ENCODE results near the gene TSHR.

The TSHR gene

GRCh38 chr14:81161749-81162148 is 206.3 kb downstream of the TSHR start:
- Histone ChIP-seq H3K27ac (peak overlapping the region in 1 of 11 experiments; percentile 11; a peak in 2 of 22 replicates), H3K4me1 (peaks cover 0 to 43% (median 9%) of the 10 kb centered on the region in 10 experiments; a peak in 13 of 20 replicates), H3K27me3 (no peaks in the 10 kb centered on the region), H3K9me3 (replicated peaks in 1 of 11) (peaks cover 0 to 6% (median 4%) of the 10 kb centered on the region in 11 experiments; a peak in 6 of 22 replicates), H3K4me2 (no peak overlapping the region), H3K36me3 (no peaks in the 10 kb centered on the region), H3K4me3 (no peak overlapping the region), H3K9ac (no peak overlapping the region), H4K20me1 (no peaks in the 10 kb centered on the region)
- no peak for TF ChIP-seq Cebpa-rat (IDR thresholded peaks at IDR 0.05)

- peaks cover 0 to 31% (median 9%) of the 10 kb centered on the region in 10 experiments; a peak in 13 of 20 replicates for H3K4me1 ChIP-seq
- no peaks in the 10 kb centered on the region for H3K36me3 ChIP-seq
- H3K27ac ChIP-seq: peak overlapping the region in 8 of 11 experiments; percentile 6 to 62 (median 41); a peak in 13 of 22 replicates
Observed at GRCh38 chr14:81162941-81163340, 207.5 kb downstream of the TSHR start.

DNA sequence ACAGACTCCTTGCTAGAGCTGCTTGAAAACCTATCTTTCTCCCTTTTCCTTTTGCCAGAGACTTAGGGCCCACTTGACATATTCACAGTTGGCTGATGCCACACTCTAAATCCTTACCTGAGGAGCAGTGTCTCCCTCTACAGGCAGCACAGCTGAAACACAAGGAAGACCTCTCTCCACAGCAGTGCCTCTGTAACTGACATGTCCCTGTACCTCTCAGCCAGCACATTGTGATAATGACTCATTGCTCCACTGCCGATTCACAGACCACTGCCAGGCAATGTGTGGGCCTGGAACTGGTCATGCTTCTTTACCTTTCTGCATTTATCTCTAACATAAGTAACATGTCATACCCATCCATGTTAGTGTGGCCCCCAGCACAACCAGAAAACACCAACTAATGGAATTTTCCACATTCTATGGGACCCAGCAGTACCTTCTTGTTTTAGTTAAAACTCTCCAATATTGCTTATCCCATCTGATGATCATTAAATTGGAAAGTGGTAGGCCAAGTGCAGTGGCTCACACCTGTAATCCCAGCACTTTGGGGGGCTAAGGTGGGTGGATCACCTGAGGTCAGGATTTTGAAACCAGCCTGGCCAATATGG is 208.8 kb downstream of the TSHR start:
- H3K4me2 ChIP-seq: peak overlapping the region in 3 of 11 experiments; percentile 27 to 58 (median 32); a peak in 3 of 22 replicates
- TF ChIP-seq Cebpa-rat (IDR thresholded peaks at IDR 0.05): no peak
- H3K9ac ChIP-seq: no peak overlapping the region
- no peaks in the 10 kb centered on the region for H3K36me3 ChIP-seq
- no peaks in the 10 kb centered on the region for H3K27me3 ChIP-seq
- peaks cover 0 to 5% (median 4%) of the 10 kb centered on the region in 11 experiments; a peak in 6 of 22 replicates for H3K9me3 ChIP-seq (replicated peaks in 1 of 11)
- no peak overlapping the region for H3K4me3 ChIP-seq
- no peaks in the 10 kb centered on the region for H4K20me1 ChIP-seq
- H3K27ac ChIP-seq: peak overlapping the region in 1 of 11 experiments; percentile 54; a peak in 1 of 22 replicates
- H3K4me1 ChIP-seq: peaks cover under 1 to 38% (median 12%) of the 10 kb centered on the region in 10 experiments; a peak in 18 of 20 replicates

More at GRCh38 chr14:81162941-81163340, 207.5 kb downstream of the TSHR start:
- H3K9ac ChIP-seq: no peak overlapping the region
- no peak for TF ChIP-seq Cebpa-rat (IDR thresholded peaks at IDR 0.05)
- H3K4me3 ChIP-seq: no peak overlapping the region
- H3K9me3 ChIP-seq (replicated peaks in 1 of 11): peaks cover 0 to 6% (median 4%) of the 10 kb centered on the region in 11 experiments; a peak in 6 of 22 replicates
- H4K20me1 ChIP-seq: no peaks in the 10 kb centered on the region
- no peaks in the 10 kb centered on the region for H3K27me3 ChIP-seq
- peak overlapping the region in 7 of 11 experiments; percentile 11 to 62 (median 52); a peak in 14 of 22 replicates for H3K4me2 ChIP-seq

DNA sequence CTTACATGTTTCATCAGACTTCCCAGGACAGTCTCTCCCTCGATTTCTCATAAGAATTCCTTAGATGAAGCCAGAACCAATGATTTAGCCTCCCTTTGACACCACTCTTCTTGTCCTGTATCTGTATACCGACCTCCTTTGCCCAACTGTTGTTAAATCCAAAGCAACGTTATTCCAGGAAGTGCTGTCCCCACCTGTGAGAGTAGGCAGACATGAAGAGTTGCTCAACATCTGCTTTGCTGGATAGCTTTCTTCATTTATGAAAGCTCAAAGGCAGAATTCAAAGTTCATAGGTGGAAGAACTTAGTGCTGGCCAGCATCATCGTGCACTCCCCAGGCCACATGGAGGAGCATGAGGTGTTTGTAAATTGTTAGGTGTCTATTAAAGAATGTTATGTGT is 209.8 kb downstream of the TSHR start:
- H3K9ac ChIP-seq: no peak overlapping the region
- no peaks in the 10 kb centered on the region for H3K9me3 ChIP-seq (replicated peaks in 1 of 11)
- H3K36me3 ChIP-seq: no peaks in the 10 kb centered on the region
- H4K20me1 ChIP-seq: no peaks in the 10 kb centered on the region
- no peak overlapping the region for H3K4me2 ChIP-seq
- H3K4me1 ChIP-seq: peaks cover 9 to 40% (median 20%) of the 10 kb centered on the region in 10 experiments
- TF ChIP-seq Cebpa-rat (IDR thresholded peaks at IDR 0.05): no peak
- H3K27ac ChIP-seq: no peak overlapping the region
- H3K4me3 ChIP-seq: no peak overlapping the region
- no peaks in the 10 kb centered on the region for H3K27me3 ChIP-seq

DNA sequence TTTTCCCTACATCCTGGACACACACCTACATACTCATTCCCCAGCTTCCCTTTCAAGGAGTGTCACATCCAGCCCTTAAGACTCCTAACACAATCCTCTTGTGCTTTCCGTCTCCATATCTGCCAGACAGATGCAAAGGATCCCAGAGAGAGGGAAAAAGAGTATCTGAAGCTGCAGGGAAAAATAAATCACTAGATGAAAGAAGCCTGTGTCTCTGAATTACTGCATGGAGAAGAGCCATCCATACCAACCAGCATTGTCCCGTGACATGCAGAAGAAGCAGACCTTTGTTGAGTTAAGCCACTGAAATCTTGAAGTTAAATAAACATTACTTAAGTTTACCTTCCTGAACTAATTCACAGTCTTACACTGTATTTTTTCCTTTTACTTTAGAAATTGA is 210.7 kb downstream of the TSHR start:
- Histone ChIP-seq H4K20me1 (no peaks in the 10 kb centered on the region), H3K4me1 (peaks cover 13 to 45% (median 24%) of the 10 kb centered on the region in 10 experiments), H3K4me2 (no peak overlapping the region), H3K9ac (no peak overlapping the region), H3K9me3 (replicated peaks in 1 of 11) (no peaks in the 10 kb centered on the region), H3K27ac (no peak overlapping the region), H3K36me3 (no peaks in the 10 kb centered on the region), H3K27me3 (no peaks in the 10 kb centered on the region), H3K4me3 (no peak overlapping the region)
- no peak for TF ChIP-seq Cebpa-rat (IDR thresholded peaks at IDR 0.05)

- Histone ChIP-seq H4K20me1 (no peaks in the 10 kb centered on the region), H3K4me2 (peak overlapping the region; percentile 76 to 97 (median 96)), H3K36me3 (peaks cover 0 to 3% (median 0%) of the 10 kb centered on the region in 11 experiments; a peak in 2 of 22 replicates), H3K27me3 (no peaks in the 10 kb centered on the region), H3K27ac (peak overlapping the region in 10 of 11 experiments; percentile 37 to 93 (median 88); a peak in 12 of 22 replicates), H3K9ac (peak overlapping the region; percentile 73 to 89 (median 82); a peak in 16 of 22 replicates), H3K4me1 (peaks cover 13 to 46% (median 29%) of the 10 kb centered on the region in 10 experiments), H3K9me3 (replicated peaks in 1 of 11) (no peaks in the 10 kb centered on the region), H3K4me3 (peak overlapping the region in 8 of 10 experiments; percentile 56 to 77 (median 68); a peak in 14 of 20 replicates)
- TF ChIP-seq Cebpa-rat (IDR thresholded peaks at IDR 0.05): no peak
Observed at GRCh38 chr14:81169267-81169666, 213.8 kb downstream of the TSHR start.

DNA sequence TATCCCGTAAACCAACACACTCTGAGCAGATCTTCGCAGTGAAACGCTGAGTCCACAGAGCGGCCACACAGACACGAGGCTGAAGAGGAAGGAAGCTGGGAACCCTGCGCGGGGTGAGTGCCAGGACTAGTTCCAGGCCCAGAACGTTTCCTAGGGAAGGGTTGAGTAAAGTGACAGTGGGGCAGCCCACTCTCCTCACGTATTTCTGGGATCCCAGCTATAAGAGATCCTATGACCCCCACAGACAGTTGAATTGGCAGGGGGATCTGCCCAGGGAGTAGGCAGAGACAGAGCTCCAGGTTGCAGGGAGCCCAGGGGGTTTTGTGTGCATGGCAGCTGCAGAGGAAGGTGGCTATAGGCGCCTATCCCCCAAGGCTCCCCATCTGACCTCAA is 214.3 kb downstream of the TSHR start:
- H3K4me1 ChIP-seq: peaks cover 13 to 42% (median 29%) of the 10 kb centered on the region in 10 experiments
- H3K9me3 ChIP-seq (replicated peaks in 1 of 11): no peaks in the 10 kb centered on the region
- peak overlapping the region; percentile 73 to 89 (median 82) for H3K9ac ChIP-seq
- H3K27me3 ChIP-seq: no peaks in the 10 kb centered on the region
- peak overlapping the region; percentile 76 to 97 (median 96) for H3K4me2 ChIP-seq
- no peaks in the 10 kb centered on the region for H4K20me1 ChIP-seq
- H3K27ac ChIP-seq: peak overlapping the region; percentile 63 to 93 (median 87)
- TF ChIP-seq Cebpa-rat (IDR thresholded peaks at IDR 0.05): no peak
- peak overlapping the region; percentile 56 to 77 (median 68) for H3K4me3 ChIP-seq
- peaks cover 0 to 6% (median 0%) of the 10 kb centered on the region in 11 experiments; a peak in 2 of 22 replicates for H3K36me3 ChIP-seq

DNA sequence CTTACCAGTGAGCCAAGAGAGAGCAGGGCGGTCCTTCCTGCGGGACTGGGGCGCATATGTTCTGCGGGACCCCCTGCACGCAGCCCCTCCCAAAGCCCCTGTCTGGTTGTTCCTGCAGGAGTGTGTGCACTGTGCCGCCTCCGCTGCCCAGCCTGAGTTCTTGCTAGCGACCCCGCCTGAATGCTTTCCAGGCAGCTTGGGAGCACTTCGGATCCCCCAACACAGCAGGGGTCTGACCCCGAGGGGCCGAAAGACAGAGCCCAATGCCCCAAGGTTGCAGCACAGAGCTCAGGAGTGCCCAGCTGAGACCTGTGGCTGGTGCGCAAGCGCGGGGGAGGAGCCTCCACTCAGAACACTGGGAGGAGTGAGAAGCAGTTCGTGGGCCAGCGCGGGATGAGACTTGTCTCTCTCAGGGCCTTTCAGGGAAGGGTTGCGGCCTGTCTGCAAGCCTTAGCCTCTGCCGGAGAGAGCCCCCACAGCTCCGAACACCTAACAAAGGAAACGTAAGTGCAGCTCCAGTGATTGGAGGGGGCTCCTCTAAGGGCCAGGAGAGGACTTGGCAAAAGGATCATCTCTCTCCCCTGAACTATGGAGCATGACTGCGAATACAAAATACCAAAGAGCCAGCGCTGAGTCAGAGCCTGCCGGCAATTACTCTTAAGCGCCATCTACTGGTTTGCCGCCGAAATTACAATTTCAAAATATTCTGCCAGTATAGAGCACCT is 214.8 kb downstream of the TSHR start:
- peak overlapping the region; percentile 76 to 97 (median 96) for H3K4me2 ChIP-seq
- H3K9me3 ChIP-seq (replicated peaks in 1 of 11): no peaks in the 10 kb centered on the region
- H3K4me1 ChIP-seq: peaks cover 13 to 46% (median 29%) of the 10 kb centered on the region in 10 experiments
- peak overlapping the region; percentile 56 to 77 (median 68) for H3K4me3 ChIP-seq
- H3K36me3 ChIP-seq: peaks cover 0 to 6% (median 0%) of the 10 kb centered on the region in 11 experiments; a peak in 2 of 22 replicates
- no peaks in the 10 kb centered on the region for H4K20me1 ChIP-seq
- no peaks in the 10 kb centered on the region for H3K27me3 ChIP-seq
- H3K9ac ChIP-seq: peak overlapping the region; percentile 73 to 89 (median 82)
- peak overlapping the region; percentile 63 to 93 (median 87) for H3K27ac ChIP-seq
- TF ChIP-seq Cebpa-rat (IDR thresholded peaks at IDR 0.05): no peak

DNA sequence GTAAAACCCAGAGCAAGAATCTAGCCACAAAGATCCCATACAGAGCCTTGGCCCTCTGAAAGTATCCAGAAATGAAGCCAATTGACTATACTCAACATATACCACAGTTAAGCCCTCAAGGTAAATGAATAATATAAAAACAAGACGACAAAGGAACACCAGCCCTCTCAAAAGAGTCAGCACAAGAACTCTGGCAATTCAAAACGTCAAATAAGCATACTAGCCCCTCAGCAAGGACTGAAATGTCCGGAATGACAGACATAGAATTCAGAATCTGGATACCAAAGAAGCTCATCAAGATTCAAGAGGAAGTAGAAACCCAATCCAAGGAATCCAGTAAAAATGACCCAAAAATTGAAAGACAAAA is 215.4 kb downstream of the TSHR start:
- no peak for TF ChIP-seq Cebpa-rat (IDR thresholded peaks at IDR 0.05)
- Histone ChIP-seq H3K9me3 (replicated peaks in 1 of 11) (no peaks in the 10 kb centered on the region), H3K4me1 (peaks cover 13 to 51% (median 29%) of the 10 kb centered on the region in 10 experiments), H3K27me3 (no peaks in the 10 kb centered on the region), H3K4me2 (peak overlapping the region; percentile 76 to 97 (median 96); a peak in 20 of 22 replicates), H3K36me3 (peaks cover 0 to 6% (median 0%) of the 10 kb centered on the region in 11 experiments; a peak in 2 of 22 replicates), H3K9ac (peak overlapping the region; percentile 73 to 89 (median 82); a peak in 19 of 22 replicates), H4K20me1 (no peaks in the 10 kb centered on the region), H3K4me3 (peak overlapping the region in 5 of 10 experiments; percentile 62 to 74 (median 69); a peak in 11 of 20 replicates), H3K27ac (peak overlapping the region in 10 of 11 experiments; percentile 76 to 93 (median 88); a peak in 16 of 22 replicates)
